Stimulated activated CD4-positive, alpha-beta T cell treated with anti-CD3 and anti-CD28 coated beads, TNF-alpha, amount 100 ng/mL, for 1 hour (primary cell): ENCODE measurements around the gene CTF1.
"Not testable (repeated sequence)": the region's sequence is repeated elsewhere in the genome, so short reads cannot be mapped to it uniquely, and the experiment has no call there.

Experiments
- DNase-seq, 3 donors: peaks; one replicate each; pipeline ENCODE4 v3.0.0-alpha.2; 2020; ENCODE audit warnings: low read depth in 3 of 3, low spot score in 1 of 3

CTF1 gene

GRCh38 chr16:30928390-30928789, 32.0 kb downstream of the CTF1 start:
- DNase-seq, result no peak

GRCh38 chr16:30929167-30929566, 32.8 kb downstream of the CTF1 start:
- no peak for DNase-seq

GRCh38 chr16:30930160-30930571, 33.8 kb downstream of the CTF1 start:
- DNase-seq, result no peak

- DNase-seq, result no peak
These were observed 34.7 kb downstream of the CTF1 start for GRCh38 chr16:30931068-30931650.

GRCh38 chr16:30934827-30935557, 38.6 kb downstream of the CTF1 start:
- no peak for DNase-seq

- no peak for DNase-seq
These were observed 41.3 kb downstream of the CTF1 start for GRCh38 chr16:30937692-30938091.

GRCh38 chr16:30939571-30939970, 43.2 kb downstream of the CTF1 start:
- DNase-seq, result not testable (repeated sequence)

GRCh38 chr16:30941600-30942425, 45.4 kb downstream of the CTF1 start:
- DNase-seq, result peak in 1 of 3 donors; percentile 48

GRCh38 chr16:30942426-30942806, 46.0 kb downstream of the CTF1 start:
- DNase-seq, result no peak

GRCh38 chr16:30944352-30944751, 47.9 kb downstream of the CTF1 start:
- DNase-seq, result no peak

GRCh38 chr16:30946671-30947540, 50.5 kb downstream of the CTF1 start:
- no peak for DNase-seq

- DNase-seq, result no peak
These were observed 51.1 kb downstream of the CTF1 start for GRCh38 chr16:30947541-30947858.

- DNase-seq, result no peak
These were observed 51.6 kb downstream of the CTF1 start for GRCh38 chr16:30947859-30948666.

- DNase-seq, result no peak
These were observed 52.5 kb downstream of the CTF1 start, which contains the start of gene ORAI3 for GRCh38 chr16:30948667-30949649. TSS of gene ORAI3 (plus strand) at chr16:30949068. CDS start at chr16:30949290, 222 bp downstream.

GRCh38 chr16:30949650-30950515, 53.5 kb downstream of the CTF1 start:
- DNase-seq, result no peak

GRCh38 chr16:30950516-30951065, 54.2 kb downstream of the CTF1 start:
- no peak for DNase-seq

GRCh38 chr16:30951193-30951592, 54.8 kb downstream of the CTF1 start:
- DNase-seq, result no peak

- no peak for DNase-seq
These were observed 55.3 kb downstream of the CTF1 start for GRCh38 chr16:30951750-30952149.
